HEK293T (cell line): Measurements from ENCODE around the gene ARID3A.

ENCODE experiments used
- ARNT ChIP-seq: fragments of 450-650 bp; IDR thresholded peaks from 2 replicates; pipeline ENCODE4 v1.6.1; 2017; ENCODE audit warnings: mild to moderate bottlenecking
- BHLHE40 ChIP-seq: fragments of 450-650 bp; IDR thresholded peaks from 2 replicates; pipeline ENCODE4 v1.6.1; 2016; ENCODE audit warnings: mild to moderate bottlenecking, moderate library complexity, borderline replicate concordance
- FOXM1 ChIP-seq: fragments of 450-650 bp; IDR thresholded peaks from 2 replicates; pipeline ENCODE4 v1.6.1; 2017; ENCODE audit warnings: mild to moderate bottlenecking, borderline replicate concordance
- SP1 ChIP-seq: fragments of 450-650 bp; IDR thresholded peaks from 2 replicates; pipeline ENCODE4 v1.6.1; 2017
- SUZ12 ChIP-seq: fragments of 450-650 bp; IDR thresholded peaks from 2 replicates; pipeline ENCODE4 v1.6.1; 2016; ENCODE audit warnings: mild to moderate bottlenecking
- TARDBP ChIP-seq: fragments of 450-650 bp; IDR thresholded peaks from 2 replicates; pipeline ENCODE4 v1.6.1; 2016
- ZNF384 ChIP-seq: fragments of 450-650 bp; IDR thresholded peaks from 2 replicates; pipeline ENCODE4 v1.6.1; 2016
- TF ChIP-seq, protein P1 (sequence below): fragments of 450-650 bp; IDR thresholded peaks from 2 replicates; pipeline ENCODE4 v1.6.1; 2016

DNA sequence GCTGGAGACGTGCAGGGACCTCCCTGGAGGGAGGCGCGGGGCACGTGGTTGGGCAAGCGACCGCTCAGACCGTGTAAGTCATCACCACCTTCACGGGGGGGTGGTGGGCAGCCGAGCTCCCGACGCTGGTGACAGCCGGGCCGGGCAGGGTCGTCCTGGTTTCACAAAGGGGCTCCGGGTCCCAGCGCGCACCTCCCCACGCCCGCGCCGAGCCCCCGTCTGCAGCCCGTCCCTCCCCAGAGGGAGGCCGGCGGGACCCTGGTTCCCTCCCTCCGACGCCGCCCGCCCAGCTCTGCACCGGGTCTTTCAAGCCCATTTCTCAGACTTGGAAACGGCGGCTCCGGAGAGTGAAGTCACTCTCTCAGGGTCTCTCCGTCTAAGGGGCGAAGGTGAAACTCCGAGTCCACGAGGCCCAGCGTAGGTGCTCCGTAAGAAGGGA is 729 bp upstream of the ARID3A start:
- TF ChIP-seq ZNF384 (no peak), ARNT (no peak), TARDBP (no peak), BHLHE40 (no peak), SUZ12 (no peak), FOXM1 (0 out of 2 replicates have a peak, but pooled peaks have one; percentile 7), SP1 (no peak)
- TF ChIP-seq, protein P1, sequence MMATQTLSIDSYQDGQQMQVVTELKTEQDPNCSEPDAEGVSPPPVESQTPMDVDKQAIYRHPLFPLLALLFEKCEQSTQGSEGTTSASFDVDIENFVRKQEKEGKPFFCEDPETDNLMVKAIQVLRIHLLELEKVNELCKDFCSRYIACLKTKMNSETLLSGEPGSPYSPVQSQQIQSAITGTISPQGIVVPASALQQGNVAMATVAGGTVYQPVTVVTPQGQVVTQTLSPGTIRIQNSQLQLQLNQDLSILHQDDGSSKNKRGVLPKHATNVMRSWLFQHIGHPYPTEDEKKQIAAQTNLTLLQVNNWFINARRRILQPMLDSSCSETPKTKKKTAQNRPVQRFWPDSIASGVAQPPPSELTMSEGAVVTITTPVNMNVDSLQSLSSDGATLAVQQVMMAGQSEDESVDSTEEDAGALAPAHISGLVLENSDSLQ: no peak
